WTC11 (cell line): Measurements from ENCODE around the gene CABLES1. TPM values are rescaled to one million over a fixed set of nuclear protein-coding genes. Genes with fewer than 3 reads are reported as not detected.
A peak's percentile ranks its signal among the peaks of the same experiment; 100 is the strongest.

Source experiments
- CBFB ChIP-seq: sonication (generic); formaldehyde crosslinking; IDR thresholded peaks from 2 replicates; pipeline ENCODE4 v1.8.1; 2022; ENCODE audit warnings: mild to moderate bottlenecking, low read depth, missing genetic modification reagents
- ETV6 ChIP-seq: sonication (generic); formaldehyde crosslinking; IDR thresholded peaks from 2 replicates; pipeline ENCODE4 v1.8.1; 2022; ENCODE audit warnings: mild to moderate bottlenecking, missing genetic modification reagents
- FOXK1 ChIP-seq: sonication (generic); formaldehyde crosslinking; IDR thresholded peaks from 2 replicates; pipeline ENCODE4 v1.8.0; 2022; ENCODE audit warnings: mild to moderate bottlenecking, moderate library complexity, missing genetic modification reagents
- FOXP1 ChIP-seq: sonication (generic); formaldehyde crosslinking; IDR thresholded peaks from 2 replicates; pipeline ENCODE4 v1.8.0; 2022; ENCODE audit warnings: missing genetic modification reagents, mild to moderate bottlenecking, moderate library complexity, borderline replicate concordance
- FOXP4 ChIP-seq: sonication (generic); formaldehyde crosslinking; IDR thresholded peaks from 2 replicates; pipeline ENCODE4 v1.8.0; 2022; ENCODE audit warnings: mild to moderate bottlenecking, missing genetic modification reagents
- HMGXB4 ChIP-seq: sonication (generic); formaldehyde crosslinking; IDR thresholded peaks from 2 replicates; pipeline ENCODE4 v1.8.1; 2023; ENCODE audit warnings: mild to moderate bottlenecking, moderate library complexity, missing genetic modification reagents
- MLX ChIP-seq: sonication (generic); formaldehyde crosslinking; IDR thresholded peaks from 2 replicates; pipeline ENCODE4 v1.8.1; 2023; ENCODE audit warnings: mild to moderate bottlenecking, missing genetic modification reagents, moderate library complexity
- MXD4 ChIP-seq: fragments of 250-450 bp; sonication (Bioruptor Pico); IDR thresholded peaks from 2 replicates; pipeline ENCODE4 v1.8.0; 2021; ENCODE audit warnings: mild to moderate bottlenecking, moderate library complexity, borderline replicate concordance
- MYBL2 ChIP-seq: sonication (generic); formaldehyde crosslinking; IDR thresholded peaks from 2 replicates; pipeline ENCODE4 v1.8.1; 2023; ENCODE audit warnings: mild to moderate bottlenecking, moderate library complexity, missing genetic modification reagents
- NFATC4 ChIP-seq: fragments of 250-450 bp; sonication (Bioruptor Pico); IDR thresholded peaks from 2 replicates; pipeline ENCODE4 v1.9.0; 2021; ENCODE audit warnings: mild to moderate bottlenecking
- NR2C2 ChIP-seq: sonication (generic); formaldehyde crosslinking; IDR thresholded peaks from 2 replicates; pipeline ENCODE4 v1.8.0; 2022; ENCODE audit warnings: mild to moderate bottlenecking, missing genetic modification reagents
- RORB ChIP-seq: fragments of 250-450 bp; sonication (Bioruptor Pico); IDR thresholded peaks from 2 replicates; pipeline ENCODE4 v1.9.0; 2021; ENCODE audit warnings: mild to moderate bottlenecking
- SMAD4 ChIP-seq: sonication (generic); formaldehyde crosslinking; IDR thresholded peaks from 2 replicates; pipeline ENCODE4 v1.8.0; 2022; ENCODE audit warnings: mild to moderate bottlenecking, missing genetic modification reagents
- TCF7 ChIP-seq: sonication (generic); formaldehyde crosslinking; IDR thresholded peaks from 2 replicates; pipeline ENCODE4 v1.8.0; 2022; ENCODE audit warnings: mild to moderate bottlenecking, low read depth, missing genetic modification reagents, moderate library complexity
- TEAD1 ChIP-seq: sonication (generic); formaldehyde crosslinking; IDR thresholded peaks from 2 replicates; pipeline ENCODE4 v1.8.0; 2022; ENCODE audit warnings: mild to moderate bottlenecking, missing genetic modification reagents
- TEAD4 ChIP-seq: sonication (generic); formaldehyde crosslinking; IDR thresholded peaks from 2 replicates; pipeline ENCODE4 v1.8.0; 2022; ENCODE audit warnings: mild to moderate bottlenecking, missing genetic modification reagents
- TP53 ChIP-seq: sonication (generic); formaldehyde crosslinking; IDR thresholded peaks from 2 replicates; pipeline ENCODE4 v1.8.1; 2023; ENCODE audit warnings: mild to moderate bottlenecking, missing genetic modification reagents
- ZNF317 ChIP-seq: sonication (generic); formaldehyde crosslinking; IDR thresholded peaks from 2 replicates; pipeline ENCODE4 v1.8.1; 2023; ENCODE audit warnings: low read depth, mild to moderate bottlenecking, moderate library complexity, missing genetic modification reagents, borderline replicate concordance
- ZNF396 ChIP-seq: fragments of 250-450 bp; sonication (Bioruptor Pico); IDR thresholded peaks from 2 replicates; pipeline ENCODE4 v1.8.0; 2021; ENCODE audit warnings: mild to moderate bottlenecking, moderate library complexity, borderline replicate concordance
- ZNF416 ChIP-seq: fragments of 250-450 bp; sonication (Bioruptor Pico); IDR thresholded peaks from 2 replicates; pipeline ENCODE4 v1.9.0; 2021; ENCODE audit warnings: mild to moderate bottlenecking, inconsistent platforms
- ZNF423 ChIP-seq: fragments of 250-450 bp; sonication (Bioruptor Pico); IDR thresholded peaks from 2 replicates; pipeline ENCODE4 v2.1.2; 2022; ENCODE audit warnings: mild to moderate bottlenecking, moderate library complexity
- ZNF425 ChIP-seq: fragments of 250-450 bp; sonication (Bioruptor Pico); conservative IDR thresholded peaks from 2 replicates; pipeline ENCODE4 v1.9.0; 2021; ENCODE audit warnings: mild to moderate bottlenecking
- total RNA-seq: library from RNA; stranded (reverse); gene quantifications from 3 replicates; pipeline ENCODE4 v1.2.3, GENCODE V29; 2021
- TF ChIP-seq, protein P1 (sequence below): sonication (generic); formaldehyde crosslinking; IDR thresholded peaks from 2 replicates; pipeline ENCODE4 v1.8.0; 2022; ENCODE audit warnings: mild to moderate bottlenecking, missing genetic modification reagents
- TF ChIP-seq, protein P2 (sequence below): sonication (generic); formaldehyde crosslinking; IDR thresholded peaks from 2 replicates; pipeline ENCODE4 v1.8.0; 2023; ENCODE audit warnings: mild to moderate bottlenecking, missing genetic modification reagents

CABLES1 gene
- total RNA-seq, 1 experiment from 2014 or later: 17.0 TPM

DNA sequence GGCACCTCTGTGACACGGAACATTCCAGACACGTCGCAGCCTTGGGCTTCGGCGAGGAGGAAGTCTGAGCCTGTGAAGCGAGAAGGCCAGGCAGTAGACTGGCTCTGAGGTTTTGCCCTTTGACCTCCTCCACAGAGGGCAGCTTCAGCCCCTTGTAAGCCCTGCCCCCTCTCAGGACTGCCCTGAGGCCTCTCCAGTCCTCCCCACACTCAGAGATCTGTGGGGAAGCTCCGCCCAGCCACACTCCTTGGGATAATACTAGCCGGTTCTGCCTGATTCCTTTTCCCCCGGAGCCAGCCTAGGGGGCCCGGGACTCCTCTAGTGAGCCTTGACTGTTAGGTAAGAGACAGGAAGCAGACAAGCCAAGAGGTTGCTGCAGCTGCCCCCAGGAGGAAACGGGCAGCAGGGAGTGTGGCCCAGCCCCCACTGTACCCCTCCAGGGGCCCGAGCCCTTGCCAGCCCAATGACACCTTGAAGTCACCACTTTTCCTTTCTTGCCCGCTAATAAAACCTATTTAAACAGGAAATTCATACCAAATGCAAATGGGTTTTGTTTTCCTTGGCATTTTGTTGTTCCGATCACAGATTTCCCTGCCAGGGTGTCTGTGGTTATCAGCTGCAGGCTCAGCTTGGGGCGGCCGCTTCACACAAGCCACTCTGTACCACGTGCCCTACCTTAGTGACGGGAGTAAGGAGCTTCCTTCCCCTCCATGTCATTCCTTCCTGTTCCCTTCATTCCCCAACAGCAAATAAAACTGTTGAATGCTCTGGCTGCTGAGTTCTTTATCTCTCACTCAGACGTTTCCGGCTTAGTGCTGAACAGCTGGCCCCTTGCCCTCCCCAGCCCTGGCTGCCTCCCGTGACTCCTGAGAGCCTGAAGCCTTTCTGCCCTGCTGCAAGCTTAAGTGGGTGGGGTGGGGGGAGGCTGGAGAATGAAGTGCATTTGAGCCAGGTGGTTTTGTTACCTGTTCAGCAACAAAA, 124.7 kb downstream of the CABLES1 start (continued):
- peak; percentile 38 for TF ChIP-seq FOXK1 (CRISPR knock-in tag)
- no peak for TF ChIP-seq ZNF396 (CRISPR knock-in tag)
- 0 out of 2 replicates have a peak, but pooled peaks have one; percentile 49 for TF ChIP-seq NR2C2 (CRISPR knock-in tag)
- TF ChIP-seq SMAD4 (CRISPR knock-in tag): 0 out of 2 replicates have a peak, but pooled peaks have one; percentile 25
- no peak for TF ChIP-seq MYBL2 (CRISPR knock-in tag)
- no peak for TF ChIP-seq TEAD4 (CRISPR knock-in tag)
- no peak for TF ChIP-seq CBFB (CRISPR knock-in tag)
- TF ChIP-seq ETV6: no peak; the same call in 1 of the 2 replicates
- TF ChIP-seq TEAD1: 0 out of 2 replicates have a peak, but pooled peaks have one; percentile 10
- TF ChIP-seq FOXP4 (CRISPR knock-in tag): 0 out of 2 replicates have a peak, but pooled peaks have one; percentile 65
- no peak for TF ChIP-seq MXD4
- TF ChIP-seq RORB: no peak
- TF ChIP-seq MLX (CRISPR knock-in tag): no peak
- no peak for TF ChIP-seq TP53 (CRISPR knock-in tag)
- TF ChIP-seq ZNF317: no peak
- peak; percentile 12; the same call in 1 of the 2 replicates for TF ChIP-seq FOXP1 (CRISPR knock-in tag)
- peak; percentile 46; the same call in 1 of the 2 replicates for TF ChIP-seq ZNF423 (CRISPR knock-in tag)
- no peak for TF ChIP-seq HMGXB4
- TF ChIP-seq, protein P1, sequence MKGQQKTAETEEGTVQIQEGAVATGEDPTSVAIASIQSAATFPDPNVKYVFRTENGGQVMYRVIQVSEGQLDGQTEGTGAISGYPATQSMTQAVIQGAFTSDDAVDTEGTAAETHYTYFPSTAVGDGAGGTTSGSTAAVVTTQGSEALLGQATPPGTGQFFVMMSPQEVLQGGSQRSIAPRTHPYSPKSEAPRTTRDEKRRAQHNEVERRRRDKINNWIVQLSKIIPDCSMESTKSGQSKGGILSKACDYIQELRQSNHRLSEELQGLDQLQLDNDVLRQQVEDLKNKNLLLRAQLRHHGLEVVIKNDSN (CRISPR knock-in tag): peak; percentile 90
- TF ChIP-seq NFATC4 (CRISPR knock-in tag): no peak
- TF ChIP-seq, protein P2, sequence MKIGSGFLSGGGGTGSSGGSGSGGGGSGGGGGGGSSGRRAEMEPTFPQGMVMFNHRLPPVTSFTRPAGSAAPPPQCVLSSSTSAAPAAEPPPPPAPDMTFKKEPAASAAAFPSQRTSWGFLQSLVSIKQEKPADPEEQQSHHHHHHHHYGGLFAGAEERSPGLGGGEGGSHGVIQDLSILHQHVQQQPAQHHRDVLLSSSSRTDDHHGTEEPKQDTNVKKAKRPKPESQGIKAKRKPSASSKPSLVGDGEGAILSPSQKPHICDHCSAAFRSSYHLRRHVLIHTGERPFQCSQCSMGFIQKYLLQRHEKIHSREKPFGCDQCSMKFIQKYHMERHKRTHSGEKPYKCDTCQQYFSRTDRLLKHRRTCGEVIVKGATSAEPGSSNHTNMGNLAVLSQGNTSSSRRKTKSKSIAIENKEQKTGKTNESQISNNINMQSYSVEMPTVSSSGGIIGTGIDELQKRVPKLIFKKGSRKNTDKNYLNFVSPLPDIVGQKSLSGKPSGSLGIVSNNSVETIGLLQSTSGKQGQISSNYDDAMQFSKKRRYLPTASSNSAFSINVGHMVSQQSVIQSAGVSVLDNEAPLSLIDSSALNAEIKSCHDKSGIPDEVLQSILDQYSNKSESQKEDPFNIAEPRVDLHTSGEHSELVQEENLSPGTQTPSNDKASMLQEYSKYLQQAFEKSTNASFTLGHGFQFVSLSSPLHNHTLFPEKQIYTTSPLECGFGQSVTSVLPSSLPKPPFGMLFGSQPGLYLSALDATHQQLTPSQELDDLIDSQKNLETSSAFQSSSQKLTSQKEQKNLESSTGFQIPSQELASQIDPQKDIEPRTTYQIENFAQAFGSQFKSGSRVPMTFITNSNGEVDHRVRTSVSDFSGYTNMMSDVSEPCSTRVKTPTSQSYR (CRISPR knock-in tag): peak; percentile 57; the same call in 1 of the 2 replicates
- TF ChIP-seq TCF7: no peak
- TF ChIP-seq ZNF416 (CRISPR knock-in tag): 0 out of 2 replicates have a peak, but pooled peaks have one; percentile 21
- no peak for TF ChIP-seq ZNF425 (CRISPR knock-in tag)
